Measurements from ENCODE around the gene DUSP6. TPM values are rescaled to one million over a fixed set of nuclear protein-coding genes. Genes with fewer than 3 reads are reported as not detected.

The DUSP6 gene
- total RNA-seq, 2 experiments from 2014 or later: 11.8 to 14.7 TPM

GRCh38 chr12:89345830-89346740 lies 6.2 kb downstream of the DUSP6 start:
- ChIA-PET CTCF (interaction anchor here (0.7 kb wide), 1 partner anchor 342 kb away, joined by 3 read pairs; no protein-coding TSS in a partner anchor), POLR2A (interaction anchor here (1.0 to 3.7 kb wide), 4 partner anchors 8 to 122 kb away, joined by 3 to 14 read pairs (median 4); no protein-coding TSS in a partner anchor)
- Histone ChIP-seq H3K27ac (ENCODE audit: low read depth in 1 of 2, low read length in 2 of 2) (no peak overlapping the region), H3K9me3 (ENCODE audit: control insufficient read depth in 1 of 2, insufficient read depth in 1 of 2, low read length in 2 of 2) (no peaks in the 10 kb centered on the region), H3K4me1 (ENCODE audit: insufficient read depth, low read length) (peaks cover 31% of the 10 kb centered on the region), H3K36me3 (ENCODE audit: insufficient read depth, low read length) (no peaks in the 10 kb centered on the region), H3K4me3 (ENCODE audit: low read length) (peak overlapping the region; percentile 28), H3K27me3 (ENCODE audit: control insufficient read depth in 1 of 2, insufficient read depth in 2 of 2, low read length in 2 of 2) (no peaks in the 10 kb centered on the region)
- Mint-ChIP-seq H3K4me1 (ENCODE audit: low read depth) (peaks cover 47% of the 10 kb centered on the region), H3K4me3 (peak overlapping the region; percentile 71), H3K36me3 (ENCODE audit: low read depth) (no peaks in the 10 kb centered on the region), H3K9me3 (no peaks in the 10 kb centered on the region), H3K27ac (no peak overlapping the region), H3K27me3 (no peaks in the 10 kb centered on the region)
- peak in 4 of 14 experiments; percentile 27 to 80 (median 73) for DNase-seq
- ATAC-seq (ENCODE audit: poor library complexity): peak; percentile 57
- intact Hi-C loops (cut with DNase I, micrococcal nuclease): no loop called here
- no peak for TF ChIP-seq CTCF (IDR thresholded peaks at IDR 0.05)

GRCh38 chr12:89345376-89345775 lies 6.9 kb downstream of the DUSP6 start:
- H3K4me3 Mint-ChIP-seq: no peak overlapping the region
- H3K4me1 Mint-ChIP-seq (ENCODE audit: low read depth): peaks cover 42% of the 10 kb centered on the region
- ChIA-PET CTCF (no interaction called here), POLR2A (interaction anchor here (1.1 to 3.7 kb wide), 3 partner anchors 9 to 100 kb away, joined by 3 to 14 read pairs (median 4); no protein-coding TSS in a partner anchor)
- Histone ChIP-seq H3K9me3 (ENCODE audit: control insufficient read depth in 1 of 2, insufficient read depth in 1 of 2, low read length in 2 of 2) (no peaks in the 10 kb centered on the region), H3K4me1 (ENCODE audit: insufficient read depth, low read length) (peaks cover 24% of the 10 kb centered on the region), H3K36me3 (ENCODE audit: insufficient read depth, low read length) (no peaks in the 10 kb centered on the region), H3K27me3 (ENCODE audit: control insufficient read depth in 1 of 2, insufficient read depth in 2 of 2, low read length in 2 of 2) (no peaks in the 10 kb centered on the region), H3K27ac (ENCODE audit: low read depth in 1 of 2, low read length in 2 of 2) (no peak overlapping the region), H3K4me3 (ENCODE audit: low read length) (no peak overlapping the region)
- H3K27me3 Mint-ChIP-seq: no peaks in the 10 kb centered on the region
- DNase-seq (no peak), ATAC-seq (ENCODE audit: poor library complexity) (no peak)
- no peaks in the 10 kb centered on the region for H3K36me3 Mint-ChIP-seq (ENCODE audit: low read depth)
- intact Hi-C loops (cut with DNase I, micrococcal nuclease): no loop called here
- no peaks in the 10 kb centered on the region for H3K9me3 Mint-ChIP-seq
- no peak for TF ChIP-seq CTCF (IDR thresholded peaks at IDR 0.05)
- no peak overlapping the region for H3K27ac Mint-ChIP-seq

- Histone ChIP-seq H3K4me1 (ENCODE audit: insufficient read depth, low read length) (peaks cover 21% of the 10 kb centered on the region), H3K27ac (ENCODE audit: low read depth in 1 of 2, low read length in 2 of 2) (no peak overlapping the region), H3K27me3 (ENCODE audit: control insufficient read depth in 1 of 2, insufficient read depth in 2 of 2, low read length in 2 of 2) (no peaks in the 10 kb centered on the region), H3K9me3 (ENCODE audit: control insufficient read depth in 1 of 2, insufficient read depth in 1 of 2, low read length in 2 of 2) (no peaks in the 10 kb centered on the region), H3K4me3 (ENCODE audit: low read length) (no peak overlapping the region), H3K36me3 (ENCODE audit: insufficient read depth, low read length) (no peaks in the 10 kb centered on the region)
- no peak for TF ChIP-seq CTCF (IDR thresholded peaks at IDR 0.05)
- ChIA-PET CTCF (no interaction called here), POLR2A (interaction anchor here (1.2 to 3.7 kb wide), 3 partner anchors 9 to 100 kb away, joined by 4 to 14 read pairs (median 5); no protein-coding TSS in a partner anchor)
- Mint-ChIP-seq H3K27ac (no peak overlapping the region), H3K4me1 (ENCODE audit: low read depth) (peaks cover 37% of the 10 kb centered on the region), H3K9me3 (no peaks in the 10 kb centered on the region), H3K36me3 (ENCODE audit: low read depth) (no peaks in the 10 kb centered on the region), H3K4me3 (no peak overlapping the region), H3K27me3 (no peaks in the 10 kb centered on the region)
- ATAC-seq (ENCODE audit: poor library complexity) (no peak), DNase-seq (no peak)
- intact Hi-C loops (cut with DNase I, micrococcal nuclease): no loop called here
Observed at GRCh38 chr12:89344862-89345202, 7.5 kb downstream of the DUSP6 start.

Data from CD4-positive, alpha-beta T cell (primary cell).